GM12878 (cell line): ENCODE results near the gene POU3F3. TPM values are rescaled to one million over a fixed set of nuclear protein-coding genes. Genes with fewer than 3 reads are reported as not detected.

ENCODE experiments used
- ATAC-seq: fragments of 200-7000 bp; cut with Tn5 transposase; 3 replicates; pipeline ENCODE4 v1.9.1; 2020; ENCODE audit warnings: mild to moderate bottlenecking, moderate library complexity
- BruUV-seq: library from RNA; stranded (reverse); fragments of 400-500 nt; replicated peaks from 2 replicates; lab custom pipeline; 2021; lab: Mats Ljungman, UMichigan
- CTCF ChIA-PET: fragments of 300-600 bp; sonication (Branson Sonifier 250); formaldehyde crosslinking; extraction: SDS; loops from one replicate; lab custom pipeline; 2021; ENCODE audit warnings: inconsistent platforms; lab: Yijun Ruan, JAX
- POLR2A ChIA-PET: fragments of 350-600 bp; formaldehyde crosslinking; extraction: SDS; loops from one replicate; lab custom pipeline; 2021; ENCODE audit warnings: inconsistent platforms; lab: Charles Lee
- RAD21 ChIA-PET: fragments of 300-600 bp; sonication (Branson Sonifier 250); formaldehyde crosslinking; loops from one replicate; lab custom pipeline; 2023; ENCODE audit warnings: antibody characterized with exemption; ENCODE audit not compliant: unreplicated experiment; lab: Charles Lee
- SMC1A ChIA-PET: fragments of 300-600 bp; sonication (Branson Sonifier 250); formaldehyde crosslinking; loops from one replicate; lab custom pipeline; 2023; ENCODE audit not compliant: unreplicated experiment, uncharacterized antibody; lab: Charles Lee
- DNase-seq: peaks from one replicate; pipeline ENCODE4 v3.0.0-alpha.2; 2011; ENCODE audit warnings: low read depth, low spot score
- FAIRE-seq: peaks from 3 replicates; lab custom pipeline; 2011; peaks lifted over from hg19 to GRCh38; lab: Jason Lieb, UNC
- H2AFZ ChIP-seq: 2 replicates; pipeline ENCODE4 v1.6.0; 2011; ENCODE audit warnings: low read depth, low read length, control low read depth; ENCODE audit not compliant: control insufficient read depth
- H3K27ac ChIP-seq: 2 replicates; pipeline ENCODE4 v1.5.1; 2011; ENCODE audit warnings: control low read depth; ENCODE audit not compliant: control insufficient read depth, insufficient read depth
- H3K27me3 ChIP-seq, 2 experiments: replicated peaks in 1 of 2; 2 replicates each; pipeline versions ENCODE4 v1.6.0 to v1.6.1; 2011; ENCODE audit warnings: low read length in 1 of 2; ENCODE audit not compliant: control insufficient read depth in 2 of 2, insufficient read depth in 2 of 2
- H3K36me3 ChIP-seq, 2 experiments: 2 replicates each; pipeline ENCODE4 v1.5.1; 2011; ENCODE audit warnings: low read length in 1 of 2; ENCODE audit not compliant: control insufficient read depth in 2 of 2, insufficient read depth in 2 of 2
- H3K4me1 ChIP-seq: 2 replicates; pipeline ENCODE4 v1.6.1; 2011; ENCODE audit warnings: mild to moderate bottlenecking, low read length, moderate library complexity, mixed read lengths; ENCODE audit not compliant: control insufficient read depth, insufficient read depth
- H3K4me2 ChIP-seq: 2 replicates; pipeline ENCODE4 v1.6.0; 2011; ENCODE audit warnings: control low read depth; ENCODE audit not compliant: control insufficient read depth, insufficient read depth
- H3K4me3 ChIP-seq: fragments of 200-600 bp; sonication (generic); 2 replicates; pipeline ENCODE4 v1.5.1; 2016
- H3K79me2 ChIP-seq: 2 replicates; pipeline ENCODE4 v1.6.0; 2011; ENCODE audit warnings: low read length; ENCODE audit not compliant: control insufficient read depth, insufficient read depth
- H3K9ac ChIP-seq: 2 replicates; pipeline ENCODE4 v1.8.0; 2011; ENCODE audit warnings: low read length, control low read depth, mixed read lengths; ENCODE audit not compliant: control insufficient read depth, insufficient read depth
- H3K9me3 ChIP-seq: replicated peaks from 3 replicates; pipeline ENCODE4 v1.5.1; 2011; ENCODE audit warnings: mild to moderate bottlenecking, low read length; ENCODE audit not compliant: control insufficient read depth, insufficient read depth
- H4K20me1 ChIP-seq: 2 replicates; pipeline ENCODE4 v1.6.0; 2011; ENCODE audit not compliant: control insufficient read depth, insufficient read depth
- ATF3 ChIP-seq: IDR thresholded peaks from 2 replicates; pipeline ENCODE4 v1.6.1; 2011; ENCODE audit warnings: low read depth, mild to moderate bottlenecking, low read length, moderate library complexity, borderline replicate concordance; ENCODE audit errors: extremely low read depth
- CREB1 ChIP-seq: IDR thresholded peaks from 2 replicates; pipeline ENCODE4 v1.6.1; 2012; ENCODE audit warnings: low read depth, mild to moderate bottlenecking, inconsistent platforms
- HCFC1 ChIP-seq: fragments of 150-350 bp; IDR thresholded peaks from 2 replicates; pipeline ENCODE4 v1.6.1; 2014; ENCODE audit warnings: low read length
- IRF4 ChIP-seq: IDR thresholded peaks from 2 replicates; pipeline ENCODE4 v1.6.1; 2011; ENCODE audit warnings: low read depth, low read length
- JUND ChIP-seq: IDR thresholded peaks from 2 replicates; pipeline ENCODE4 v1.6.1; 2012; ENCODE audit warnings: low read depth, mild to moderate bottlenecking, low read length, improper control_type of control experiment, moderate library complexity
- MEF2A ChIP-seq: IDR thresholded peaks from 2 replicates; pipeline ENCODE4 v1.6.1; 2011; ENCODE audit warnings: low read depth, mild to moderate bottlenecking, low read length, moderate library complexity; ENCODE audit not compliant: insufficient read depth
- NFYB ChIP-seq: IDR thresholded peaks from 2 replicates; pipeline ENCODE4 v1.6.1; 2011; ENCODE audit warnings: low read depth, mild to moderate bottlenecking, low read length, improper control_type of control experiment, moderate library complexity; ENCODE audit not compliant: insufficient read depth
- PAX5 ChIP-seq: IDR thresholded peaks from 2 replicates; pipeline ENCODE4 v1.6.1; 2011; ENCODE audit warnings: low read depth, low read length, borderline replicate concordance
- RELA ChIP-seq: fragments of 450-650 bp; IDR thresholded peaks from 2 replicates; pipeline ENCODE4 v1.8.0; 2014; ENCODE audit warnings: borderline replicate concordance; ENCODE audit not compliant: partially characterized antibody
- SMAD1 ChIP-seq: fragments of 450-650 bp; IDR thresholded peaks from 2 replicates; pipeline ENCODE4 v1.6.1; 2018; ENCODE audit warnings: mild to moderate bottlenecking, low read depth; ENCODE audit not compliant: partially characterized antibody
- SRF ChIP-seq, 2 experiments: IDR thresholded peaks; 2 replicates each; pipeline ENCODE4 v1.6.1; 2011; ENCODE audit warnings: low read depth in 2 of 2, low read length in 2 of 2, mild to moderate bottlenecking in 1 of 2, moderate library complexity in 1 of 2
- TAF1 ChIP-seq: IDR thresholded peaks from 2 replicates; pipeline ENCODE4 v1.6.1; 2011; ENCODE audit warnings: mild to moderate bottlenecking, low read depth, low read length, borderline replicate concordance
- WGBS: methylation state at CpG from one replicate; pipeline ENCODE4 v1.1.6; 2016; ENCODE audit warnings: low lambda C conversion rate; ENCODE audit not compliant: insufficient replicate concordance, insufficient coverage; ENCODE audit errors: missing lambda C conversion rate; 5-methylcytosine and 5-hydroxymethylcytosine counted together
- in situ Hi-C: fragments of 300-500 bp; cut with MboI; formaldehyde crosslinking; loops from 9 replicates; pipeline ENCODE4 v1.14.3; 2018; ENCODE audit warnings: mixed read lengths
- intact Hi-C: fragments of 100-400 bp; cut with micrococcal nuclease; formaldehyde crosslinking; loops from one replicate; pipeline ENCODE4 v1.14.2; 2022; ENCODE audit not compliant: unreplicated experiment
- polyA plus RNA-seq, 11 experiments: library from polyadenylated mRNA; depleted of rRNA in 4 of 11; unstranded in 6 of 11; stranded (reverse) in 5 of 11; fragments of >200 nt; fragmentation: Nextera tagmentation in 4 of 11; fragmentation: Illumina TruSeq in 1 of 11; extraction: Ambion mirVana in 4 of 11; extraction: Trizol in 1 of 11; gene quantifications; 1 replicate in 1 of 11; 2 replicates in 10 of 11; pipeline versions ENCODE4 v1.2.1 to v1.2.3, GENCODE V29; 2011 to 2016; ENCODE audit warnings: inconsistent platforms in 2 of 11, missing spikeins in 2 of 11, low read depth in 1 of 11
- total RNA-seq, 4 experiments: library from RNA; depleted of rRNA in 3 of 4; stranded (reverse); fragments of >200 nt in 3 of 4; fragmentation: Illumina TruSeq in 1 of 4; extraction: Trizol in 1 of 4; gene quantifications; 2 replicates each; pipeline versions ENCODE4 v1.2.1 to v1.2.3, GENCODE V29; 2013 to 2021
- TF ChIP-seq, protein P1 (sequence below): IDR thresholded peaks from 2 replicates; pipeline ENCODE4 v1.6.1; 2011; ENCODE audit warnings: mild to moderate bottlenecking, low read depth, low read length, moderate library complexity; ENCODE audit not compliant: insufficient replicate concordance
- TF ChIP-seq, protein P2 (sequence below): IDR thresholded peaks from 2 replicates; pipeline ENCODE4 v1.6.1; 2011; ENCODE audit warnings: borderline replicate concordance, low read depth, mild to moderate bottlenecking, moderate library complexity, mixed read lengths, low read length; ENCODE audit not compliant: insufficient read depth; ENCODE audit errors: extremely low read length

POU3F3 gene
- total and polyA plus RNA-seq, 10 of the 15 experiments (the other 5 are each of a cell fraction or from before 2014, with no cell fraction given): not detected

DNA sequence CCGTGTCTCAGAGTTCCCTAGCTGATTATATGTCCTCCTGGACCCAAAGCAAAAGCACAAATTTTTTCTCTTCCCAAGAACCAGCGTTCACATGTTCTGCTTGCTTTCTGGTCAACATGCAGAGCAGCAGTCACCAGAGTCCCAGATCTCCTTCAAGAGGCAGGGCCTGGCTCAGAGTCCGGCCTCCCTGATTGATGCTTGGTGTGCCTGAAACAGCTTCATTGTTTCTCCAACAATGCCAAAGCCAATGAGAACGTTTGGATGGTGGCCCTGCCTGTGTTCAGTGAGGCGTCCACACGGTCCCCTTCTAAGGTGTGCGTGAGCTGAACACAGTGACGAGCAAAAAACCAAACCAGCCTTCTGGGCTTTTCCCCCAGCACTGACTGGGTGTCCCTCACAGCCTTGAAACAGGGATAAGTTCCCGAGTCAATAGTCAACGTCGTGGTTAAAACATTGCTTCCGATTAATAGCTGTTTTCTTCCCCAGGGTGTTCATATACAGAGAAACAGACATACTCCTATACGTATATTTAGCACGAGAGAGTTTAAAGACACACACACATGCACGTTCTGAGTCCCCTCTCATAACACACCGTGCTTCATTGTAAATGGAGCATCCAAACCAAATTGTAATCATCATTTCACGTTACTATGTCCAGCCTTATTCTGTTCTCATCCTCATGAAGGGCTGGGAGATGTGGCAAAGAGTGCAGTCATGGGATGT is 19.3 kb upstream of the POU3F3 start:
- Histone ChIP-seq H3K27me3 (0 out of 4 replicates have a peak, but pooled peaks cover 0 to 2% of the 10 kb centered on the region in 2 experiments), H2AFZ (no peak overlapping the region), H3K4me3 (no peak overlapping the region), H3K4me2 (no peak overlapping the region), H3K9me3 (no peaks in the 10 kb centered on the region)
- ChIA-PET CTCF (interaction anchor here (3.5 kb wide), 1 partner anchor 15 kb away, joined by 14 read pairs; no protein-coding TSS in a partner anchor), POLR2A (no interaction called here), SMC1A (no interaction called here), RAD21 (no interaction called here)
- intact Hi-C loops (no loop called here), in situ Hi-C loops (no loop called here)
- FAIRE-seq (no peak), DNase-seq (no peak), ATAC-seq (no peak)
- BruUV-seq: no TSS peak
- WGBS: 30% methylated on average over 17 of the region's 17 CpGs
- TF ChIP-seq JUND (no peak), IRF4 (no peak), SRF (IDR thresholded peaks at IDR 0.05; ENCODE audit: low read depth in 2 of 2, low read length in 2 of 2) (no peak), HCFC1 (no peak), SMAD1 (no peak), MEF2A (no peak), RELA (no peak), PAX5 (no peak), CREB1 (no peak), NFYB (no peak), ATF3 (no peak), TAF1 (no peak)
- TF ChIP-seq, protein P1, sequence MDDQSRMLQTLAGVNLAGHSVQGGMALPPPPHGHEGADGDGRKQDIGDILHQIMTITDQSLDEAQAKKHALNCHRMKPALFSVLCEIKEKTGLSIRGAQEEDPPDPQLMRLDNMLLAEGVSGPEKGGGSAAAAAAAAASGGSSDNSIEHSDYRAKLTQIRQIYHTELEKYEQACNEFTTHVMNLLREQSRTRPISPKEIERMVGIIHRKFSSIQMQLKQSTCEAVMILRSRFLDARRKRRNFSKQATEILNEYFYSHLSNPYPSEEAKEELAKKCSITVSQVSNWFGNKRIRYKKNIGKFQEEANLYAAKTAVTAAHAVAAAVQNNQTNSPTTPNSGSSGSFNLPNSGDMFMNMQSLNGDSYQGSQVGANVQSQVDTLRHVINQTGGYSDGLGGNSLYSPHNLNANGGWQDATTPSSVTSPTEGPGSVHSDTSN: no peak
- TF ChIP-seq, protein P2, sequence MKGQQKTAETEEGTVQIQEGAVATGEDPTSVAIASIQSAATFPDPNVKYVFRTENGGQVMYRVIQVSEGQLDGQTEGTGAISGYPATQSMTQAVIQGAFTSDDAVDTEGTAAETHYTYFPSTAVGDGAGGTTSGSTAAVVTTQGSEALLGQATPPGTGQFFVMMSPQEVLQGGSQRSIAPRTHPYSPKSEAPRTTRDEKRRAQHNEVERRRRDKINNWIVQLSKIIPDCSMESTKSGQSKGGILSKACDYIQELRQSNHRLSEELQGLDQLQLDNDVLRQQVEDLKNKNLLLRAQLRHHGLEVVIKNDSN: no peak
- TF ChIP-seq, all 136 proteins: peak for 0
- H4K20me1 ChIP-seq: no peaks in the 10 kb centered on the region
- H3K4me1 ChIP-seq: no peaks in the 10 kb centered on the region
- no peak overlapping the region for H3K9ac ChIP-seq
- H3K79me2 ChIP-seq: no peaks in the 10 kb centered on the region
- H3K27ac ChIP-seq: no peak overlapping the region
- H3K36me3 ChIP-seq: no peaks in the 10 kb centered on the region
